ENCODE results near the gene ISLR.

The ISLR gene

DNA sequence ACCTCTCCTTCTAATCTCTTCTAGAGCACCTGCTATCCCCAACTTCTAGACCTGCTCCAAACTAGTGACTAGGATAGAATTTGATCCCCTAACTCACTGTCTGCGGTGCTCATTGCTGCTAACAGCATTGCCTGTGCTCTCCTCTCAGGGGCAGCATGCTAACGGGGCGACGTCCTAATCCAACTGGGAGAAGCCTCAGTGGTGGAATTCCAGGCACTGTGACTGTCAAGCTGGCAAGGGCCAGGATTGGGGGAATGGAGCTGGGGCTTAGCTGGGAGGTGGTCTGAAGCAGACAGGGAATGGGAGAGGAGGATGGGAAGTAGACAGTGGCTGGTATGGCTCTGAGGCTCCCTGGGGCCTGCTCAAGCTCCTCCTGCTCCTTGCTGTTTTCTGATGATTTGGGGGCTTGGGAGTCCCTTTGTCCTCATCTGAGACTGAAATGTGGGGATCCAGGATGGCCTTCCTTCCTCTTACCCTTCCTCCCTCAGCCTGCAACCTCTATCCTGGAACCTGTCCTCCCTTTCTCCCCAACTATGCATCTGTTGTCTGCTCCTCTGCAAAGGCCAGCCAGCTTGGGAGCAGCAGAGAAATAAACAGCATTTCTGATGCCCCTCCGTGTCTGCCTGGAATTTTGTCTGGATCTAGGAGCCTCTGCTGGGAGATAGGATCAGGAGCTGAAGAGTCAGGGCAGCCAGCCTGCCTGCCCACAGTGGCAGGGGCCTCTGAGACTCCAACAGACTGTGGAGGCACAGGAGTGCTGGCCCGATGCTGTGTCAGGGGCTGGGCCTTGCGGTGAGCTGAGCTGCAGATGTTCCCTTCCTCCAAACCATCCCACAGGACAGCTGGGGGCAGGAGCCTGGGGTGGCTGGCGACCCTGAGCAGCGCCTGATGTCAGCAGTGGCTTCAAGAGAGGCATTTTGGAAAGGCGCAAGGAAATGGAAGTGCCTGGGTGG, 3.0 kb downstream of the ISLR start:
- no peak overlapping the region for H3K27ac ChIP-seq
- TF ChIP-seq, protein P1, sequence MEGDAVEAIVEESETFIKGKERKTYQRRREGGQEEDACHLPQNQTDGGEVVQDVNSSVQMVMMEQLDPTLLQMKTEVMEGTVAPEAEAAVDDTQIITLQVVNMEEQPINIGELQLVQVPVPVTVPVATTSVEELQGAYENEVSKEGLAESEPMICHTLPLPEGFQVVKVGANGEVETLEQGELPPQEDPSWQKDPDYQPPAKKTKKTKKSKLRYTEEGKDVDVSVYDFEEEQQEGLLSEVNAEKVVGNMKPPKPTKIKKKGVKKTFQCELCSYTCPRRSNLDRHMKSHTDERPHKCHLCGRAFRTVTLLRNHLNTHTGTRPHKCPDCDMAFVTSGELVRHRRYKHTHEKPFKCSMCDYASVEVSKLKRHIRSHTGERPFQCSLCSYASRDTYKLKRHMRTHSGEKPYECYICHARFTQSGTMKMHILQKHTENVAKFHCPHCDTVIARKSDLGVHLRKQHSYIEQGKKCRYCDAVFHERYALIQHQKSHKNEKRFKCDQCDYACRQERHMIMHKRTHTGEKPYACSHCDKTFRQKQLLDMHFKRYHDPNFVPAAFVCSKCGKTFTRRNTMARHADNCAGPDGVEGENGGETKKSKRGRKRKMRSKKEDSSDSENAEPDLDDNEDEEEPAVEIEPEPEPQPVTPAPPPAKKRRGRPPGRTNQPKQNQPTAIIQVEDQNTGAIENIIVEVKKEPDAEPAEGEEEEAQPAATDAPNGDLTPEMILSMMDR (conservative IDR thresholded peaks at IDR 0.05) = no peak

- TF ChIP-seq, protein P1 (conservative IDR thresholded peaks at IDR 0.05) = no peak
- H3K27ac ChIP-seq = no peak overlapping the region
These were observed 5.0 kb downstream of the ISLR start for GRCh38 chr15:74178326-74179100.

GRCh38 chr15:74179101-74179841, 5.8 kb downstream of the ISLR start:
- no peak overlapping the region for H3K27ac ChIP-seq

DNA sequence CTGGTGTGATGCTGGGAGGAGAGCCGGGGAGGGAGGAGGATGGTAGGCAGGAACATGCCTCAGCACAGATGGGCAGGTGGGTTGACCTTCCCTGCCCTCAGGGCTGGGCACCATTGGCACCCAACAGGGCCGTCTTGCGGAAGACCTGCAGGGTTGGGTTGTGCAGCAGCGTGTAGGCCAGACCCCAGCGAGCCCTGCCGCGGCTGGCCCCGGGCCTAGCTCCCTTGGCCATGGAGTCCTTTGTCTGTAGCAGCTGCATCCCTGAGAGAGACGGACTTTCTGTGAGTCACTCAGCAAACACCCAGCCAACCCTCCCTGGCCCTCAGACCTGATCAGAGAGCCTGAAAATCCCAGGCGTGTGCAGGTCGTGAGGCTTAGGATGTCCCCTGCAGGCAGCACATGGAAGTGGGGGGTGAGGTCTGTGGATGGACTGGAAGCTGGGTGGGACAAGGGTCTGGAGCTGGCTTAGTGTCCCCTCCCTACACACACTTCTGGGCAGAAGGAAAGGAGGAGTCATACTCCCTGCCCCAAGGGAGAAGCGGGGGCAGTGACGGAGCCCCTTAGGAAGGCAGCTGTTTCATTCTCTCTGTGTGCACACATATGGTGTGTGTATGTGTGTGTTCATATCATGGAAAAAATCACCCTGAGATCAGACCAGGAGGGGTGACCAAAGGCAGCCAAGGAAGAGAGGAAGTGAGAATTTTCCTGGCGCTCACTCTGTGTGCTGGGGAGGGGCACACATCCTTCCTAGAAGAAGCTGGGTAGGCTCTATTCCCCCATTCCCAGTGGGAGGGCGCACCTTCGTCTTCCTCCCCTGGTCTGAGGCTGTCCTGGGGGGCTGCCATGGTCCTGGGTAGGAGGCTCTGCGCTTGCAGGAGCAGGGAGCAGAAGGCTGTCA, 6.7 kb downstream of the ISLR start:
- H3K27ac ChIP-seq = no peak overlapping the region
- TF ChIP-seq, protein P1 (conservative IDR thresholded peaks at IDR 0.05) = no peak

More at GRCh38 chr15:74179101-74179841, 5.8 kb downstream of the ISLR start:
- TF ChIP-seq, protein P1 (conservative IDR thresholded peaks at IDR 0.05) = no peak

- no peak overlapping the region for H3K27ac ChIP-seq
- TF ChIP-seq, protein P1 (conservative IDR thresholded peaks at IDR 0.05) = no peak
These were observed 7.5 kb downstream of the ISLR start for GRCh38 chr15:74180881-74181602.

- TF ChIP-seq, protein P1 (conservative IDR thresholded peaks at IDR 0.05) = no peak
- H3K27ac ChIP-seq = no peak overlapping the region
These were observed 8.6 kb downstream of the ISLR start for GRCh38 chr15:74182131-74182530.

Measured in VCaP (cell line).